Ishikawa (cell line): ENCODE measurements around the gene GFRA1.

Experiments
- CEBPB ChIP-seq: IDR thresholded peaks from 2 replicates; pipeline ENCODE4 v1.6.1; 2012
- CREB1 ChIP-seq: IDR thresholded peaks from 2 replicates; pipeline ENCODE4 v1.6.1; 2012; ENCODE audit warnings: low read depth
- EGR1 ChIP-seq: IDR thresholded peaks from 2 replicates; pipeline ENCODE4 v1.6.1; 2012
- EP300 ChIP-seq: IDR thresholded peaks from 2 replicates; pipeline ENCODE4 v1.6.1; 2012; ENCODE audit warnings: borderline replicate concordance
- FOXM1 ChIP-seq: IDR thresholded peaks from 2 replicates; pipeline ENCODE4 v1.6.1; 2012; ENCODE audit warnings: low read depth, borderline replicate concordance
- MAX ChIP-seq: IDR thresholded peaks from 2 replicates; pipeline ENCODE4 v1.6.1; 2012
- NFIC ChIP-seq: IDR thresholded peaks from 2 replicates; pipeline ENCODE4 v1.6.1; 2012
- RAD21 ChIP-seq: IDR thresholded peaks from 2 replicates; pipeline ENCODE4 v1.6.1; 2012; ENCODE audit warnings: low read depth
- REST ChIP-seq: IDR thresholded peaks from 2 replicates; pipeline ENCODE4 v1.6.1; 2012; ENCODE audit warnings: low read depth, mild to moderate bottlenecking
- TAF1 ChIP-seq: IDR thresholded peaks from 2 replicates; pipeline ENCODE4 v1.6.1; 2012; ENCODE audit warnings: low read depth, mild to moderate bottlenecking
- TCF12 ChIP-seq: IDR thresholded peaks from 2 replicates; pipeline ENCODE4 v1.6.1; 2012; ENCODE audit warnings: low read depth
- TEAD4 ChIP-seq: IDR thresholded peaks from 2 replicates; pipeline ENCODE4 v1.6.1; 2012
- USF1 ChIP-seq: IDR thresholded peaks from 2 replicates; pipeline ENCODE4 v1.6.1; 2012
- YY1 ChIP-seq: IDR thresholded peaks from 2 replicates; pipeline ENCODE4 v1.6.1; 2012; ENCODE audit warnings: low read depth
- ZBTB7A ChIP-seq: IDR thresholded peaks from 2 replicates; pipeline ENCODE4 v1.6.1; 2012; ENCODE audit warnings: low read depth

The GFRA1 gene

GRCh38 chr10:116198676-116199035, 74.3 kb downstream of the GFRA1 start:
- TF ChIP-seq TEAD4 (no peak), MAX (no peak), TAF1 (no peak), USF1 (no peak), CEBPB (no peak), YY1 (no peak), RAD21 (no peak), EP300 (no peak), CREB1 (no peak), NFIC (no peak), TCF12 (no peak), FOXM1 (no peak), EGR1 (no peak), ZBTB7A (no peak), REST (no peak)

- TF ChIP-seq CREB1, result no peak
These were observed 74.9 kb downstream of the GFRA1 start for GRCh38 chr10:116197946-116198675.

GRCh38 chr10:116195583-116195982, 77.4 kb downstream of the GFRA1 start:
- TF ChIP-seq TAF1 (no peak), YY1 (no peak), CEBPB (no peak), FOXM1 (no peak), CREB1 (no peak), EGR1 (no peak)

- no peak for TF ChIP-seq TAF1
- TF ChIP-seq EGR1, result no peak
- TF ChIP-seq TEAD4, result no peak
- no peak for TF ChIP-seq CEBPB
- TF ChIP-seq TCF12, result no peak
- no peak for TF ChIP-seq CREB1
- TF ChIP-seq FOXM1, result no peak
- TF ChIP-seq ZBTB7A, result no peak
- no peak for TF ChIP-seq YY1
- TF ChIP-seq EP300, result no peak
- TF ChIP-seq RAD21, result no peak
- TF ChIP-seq MAX, result no peak
- TF ChIP-seq NFIC, result no peak
These were observed 78.0 kb downstream of the GFRA1 start for GRCh38 chr10:116195039-116195438.

GRCh38 chr10:116194061-116194460, 78.9 kb downstream of the GFRA1 start:
- TF ChIP-seq TCF12, result no peak

GRCh38 chr10:116190883-116191282, 82.1 kb downstream of the GFRA1 start:
- TF ChIP-seq EP300 (no peak), CEBPB (no peak), ZBTB7A (no peak), TEAD4 (no peak), FOXM1 (no peak), CREB1 (no peak), NFIC (no peak), EGR1 (no peak), REST (no peak), USF1 (no peak), TCF12 (no peak), MAX (no peak), YY1 (no peak), RAD21 (no peak), TAF1 (no peak)
